Raji (cell line): Measurements from ENCODE around the gene ALDOB.

Experiments
- POLR2A ChIP-seq: IDR thresholded peaks from 2 replicates; pipeline ENCODE4 v1.6.1; 2011; ENCODE audit warnings: low read depth, low read length, control low read depth; ENCODE audit not compliant: insufficient read depth

Gene ALDOB

DNA sequence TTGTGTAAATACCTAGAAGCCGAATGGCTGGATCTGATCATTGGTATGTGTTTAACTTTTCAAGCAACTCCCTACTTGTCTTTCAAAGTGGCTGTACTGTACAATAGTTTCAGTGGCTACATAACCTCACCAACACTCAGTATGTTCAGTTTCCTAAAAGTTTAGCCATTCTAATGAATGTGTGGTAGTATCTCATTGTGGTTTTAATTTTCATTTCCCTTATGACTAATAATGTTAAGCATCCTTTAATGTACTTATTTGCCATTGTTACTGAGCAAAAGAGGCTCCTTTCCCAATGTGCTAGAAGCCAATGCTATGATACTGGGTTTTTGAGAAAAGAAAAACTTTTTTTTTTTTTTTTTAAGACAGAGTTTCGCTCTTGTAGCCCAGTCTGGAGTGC lies 27.8 kb upstream of the ALDOB start:
- TF ChIP-seq POLR2A: no peak

DNA sequence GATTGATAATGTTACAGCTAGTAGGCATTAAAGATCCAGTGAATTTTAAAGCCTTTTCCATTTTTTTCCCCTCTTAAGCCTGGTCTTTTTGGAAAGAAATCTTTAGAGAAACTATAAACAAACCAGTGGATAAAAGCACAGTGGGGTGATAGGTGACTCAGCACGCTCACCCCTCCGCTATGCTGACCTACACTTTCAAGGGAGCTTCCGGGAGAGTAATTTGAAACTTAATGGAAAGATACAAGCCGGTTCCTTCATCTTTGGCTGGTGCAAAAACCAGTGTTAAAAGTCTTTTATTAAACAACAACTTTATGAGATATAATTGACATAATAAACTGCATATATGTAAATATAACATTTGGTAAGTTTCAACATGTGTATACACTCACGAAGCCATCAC lies 27.0 kb upstream of the ALDOB start:
- no peak for TF ChIP-seq POLR2A

GRCh38 chr9:101460965-101461364 lies 25.4 kb upstream of the ALDOB start:
- TF ChIP-seq POLR2A: no peak

DNA sequence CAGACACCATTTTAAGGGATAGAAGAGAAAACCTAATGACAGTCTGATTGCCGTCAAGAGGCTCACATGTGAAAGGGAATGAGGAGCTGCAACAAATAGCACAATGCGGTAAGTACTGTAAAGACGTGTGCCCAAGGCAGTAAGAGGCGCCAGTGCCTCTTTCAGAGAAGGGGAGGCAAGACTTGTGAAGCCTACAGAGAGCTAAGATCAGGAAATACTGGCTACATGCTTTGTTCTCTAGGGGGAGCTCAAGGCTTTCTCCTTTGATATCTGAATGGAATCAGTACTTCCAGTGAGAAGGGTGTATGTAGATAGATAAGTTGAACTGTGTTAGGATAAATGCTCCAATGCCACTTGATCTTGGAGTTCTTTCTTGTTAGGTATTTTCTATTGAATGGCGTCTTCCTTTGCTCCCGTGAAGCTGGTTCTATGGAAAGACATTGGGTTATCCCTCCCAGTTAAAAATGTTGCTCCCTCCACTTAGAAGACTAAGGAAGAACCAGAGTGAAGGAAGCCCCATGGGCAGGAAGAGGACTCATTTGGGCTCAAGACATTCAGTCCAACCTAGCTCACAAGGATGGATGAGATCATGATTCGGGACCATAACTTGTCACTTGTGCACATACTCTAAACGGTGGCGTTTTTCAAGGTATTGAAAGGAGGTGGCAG lies 23.5 kb upstream of the ALDOB start:
- no peak for TF ChIP-seq POLR2A

DNA sequence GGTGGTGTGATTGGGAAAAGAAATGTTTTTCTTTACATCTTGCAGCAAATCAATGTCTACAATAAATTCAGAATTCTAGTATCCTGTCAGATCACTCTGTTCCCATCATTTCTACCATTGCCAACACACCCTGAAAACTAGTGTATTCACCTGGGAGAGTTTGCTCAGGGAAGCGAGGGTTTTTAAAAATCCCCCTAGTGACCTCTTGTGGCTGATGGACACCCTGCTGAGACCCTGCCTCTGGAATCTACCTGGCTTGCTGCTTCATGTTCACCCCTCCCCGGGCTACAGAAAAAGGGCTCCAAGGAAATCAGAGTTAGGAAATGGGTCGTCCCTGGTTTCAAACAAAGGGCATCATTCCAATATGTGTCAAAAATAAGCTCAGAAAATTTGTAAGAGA lies 21.4 kb upstream of the ALDOB start:
- no peak for TF ChIP-seq POLR2A

- no peak for TF ChIP-seq POLR2A
These were observed 20.2 kb upstream of the ALDOB start for GRCh38 chr9:101455656-101456240.

DNA sequence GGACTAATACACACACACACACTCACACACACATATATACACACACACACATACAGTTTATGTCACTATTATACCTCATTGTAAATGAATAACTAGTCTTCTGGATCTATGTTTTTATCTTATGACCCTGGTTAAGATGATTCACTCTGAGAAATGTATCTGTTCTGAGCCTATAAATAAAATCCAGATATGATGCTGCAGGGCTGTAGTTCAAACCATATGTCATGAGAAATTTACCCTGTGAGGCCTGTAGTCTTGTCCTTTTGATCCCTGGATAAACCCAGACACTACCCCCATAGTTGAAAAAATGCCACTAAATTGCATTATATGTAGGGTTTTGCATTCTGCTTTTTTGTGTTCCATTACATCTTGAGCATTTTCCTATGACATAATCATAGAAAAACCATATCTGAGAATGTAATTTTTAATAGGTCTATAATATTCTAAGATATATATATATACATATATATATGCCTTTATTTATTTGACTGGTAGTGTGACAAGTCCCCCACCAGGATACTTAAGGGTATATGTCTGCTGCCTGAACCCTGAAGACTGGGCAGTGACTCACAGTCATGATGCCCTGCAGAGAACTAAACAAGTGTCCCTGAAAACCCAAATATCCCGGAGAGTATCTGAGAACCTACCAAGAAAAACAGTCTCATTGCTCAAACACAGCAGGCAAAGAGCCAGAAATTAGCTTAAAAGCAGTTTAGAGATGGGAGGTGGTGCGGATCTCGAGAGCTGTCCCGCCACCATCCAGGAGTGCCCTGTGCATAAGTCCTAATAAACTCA lies 18.4 kb upstream of the ALDOB start:
- TF ChIP-seq POLR2A: no peak

DNA sequence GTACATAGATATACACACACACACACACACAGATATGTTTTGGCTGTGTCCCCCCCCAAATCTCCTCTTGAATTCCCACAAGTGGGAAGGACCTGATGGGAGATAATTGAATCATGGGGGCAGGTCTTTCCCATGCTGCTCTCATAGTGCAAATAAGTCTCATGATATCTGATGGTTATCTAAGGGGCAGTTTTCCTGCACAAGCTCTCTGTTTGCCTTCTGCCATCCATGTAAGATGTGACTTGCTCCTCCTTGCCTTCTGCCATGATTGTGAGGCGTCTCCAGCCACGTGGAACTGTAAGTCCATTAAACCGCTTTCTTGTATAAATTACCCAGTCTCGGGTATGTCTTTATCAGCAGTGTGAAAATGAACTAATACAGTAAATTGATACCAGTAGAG lies 15.9 kb upstream of the ALDOB start:
- no peak for TF ChIP-seq POLR2A

- TF ChIP-seq POLR2A: no peak
These were observed 15.4 kb upstream of the ALDOB start for GRCh38 chr9:101450931-101451330.

DNA sequence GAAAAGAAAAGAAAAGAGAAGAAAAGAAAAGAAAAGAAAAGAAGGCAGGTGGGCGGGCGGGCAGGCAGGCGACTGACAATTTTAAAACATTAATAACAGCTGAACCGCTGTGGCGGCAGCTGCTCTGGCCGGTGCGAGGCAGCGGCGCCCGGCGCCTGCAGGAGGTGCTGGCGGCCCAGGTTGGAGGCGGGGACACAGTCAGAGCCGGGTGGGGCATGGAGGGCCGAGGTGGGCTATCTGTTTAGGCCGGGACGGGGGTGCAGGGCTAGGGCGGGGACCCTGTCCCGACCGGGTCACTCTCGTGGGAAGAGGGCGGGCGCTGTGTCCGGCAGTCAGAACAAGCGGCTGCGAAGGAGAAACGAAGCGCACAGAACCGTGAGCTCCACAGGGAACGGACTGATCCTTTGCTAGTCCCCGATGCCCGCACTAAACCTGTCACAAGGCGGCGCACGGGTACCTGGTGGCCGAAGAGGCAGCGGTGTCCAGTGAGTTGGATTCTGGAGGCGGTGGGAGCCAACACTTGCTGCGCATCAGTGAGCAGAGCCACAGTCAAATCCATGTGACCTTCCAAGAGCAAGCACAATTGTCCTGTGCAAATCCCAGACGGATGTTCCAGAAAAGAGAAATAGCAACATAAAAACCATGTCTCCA lies 13.6 kb upstream of the ALDOB start:
- TF ChIP-seq POLR2A: no peak

DNA sequence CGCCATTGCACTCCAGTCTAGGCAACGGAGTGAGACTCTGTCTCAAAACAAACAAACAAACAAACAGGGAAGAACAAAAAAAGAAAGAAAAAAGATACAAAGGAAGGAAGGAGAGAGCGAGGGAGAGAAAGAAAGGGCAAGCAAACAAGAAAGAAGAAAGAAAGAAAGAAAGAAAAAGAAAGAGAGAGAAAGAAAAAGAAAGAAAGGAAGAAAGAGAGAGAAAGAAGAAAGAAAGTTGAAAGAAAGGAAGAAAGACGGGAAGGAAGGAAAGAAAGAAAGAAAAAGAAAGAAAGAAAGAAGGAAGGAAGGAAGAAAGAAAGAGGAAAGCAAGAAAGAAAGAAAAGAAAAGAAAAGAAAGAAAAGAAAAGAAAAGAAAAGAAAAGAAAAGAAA lies 13.1 kb upstream of the ALDOB start:
- no peak for TF ChIP-seq POLR2A

DNA sequence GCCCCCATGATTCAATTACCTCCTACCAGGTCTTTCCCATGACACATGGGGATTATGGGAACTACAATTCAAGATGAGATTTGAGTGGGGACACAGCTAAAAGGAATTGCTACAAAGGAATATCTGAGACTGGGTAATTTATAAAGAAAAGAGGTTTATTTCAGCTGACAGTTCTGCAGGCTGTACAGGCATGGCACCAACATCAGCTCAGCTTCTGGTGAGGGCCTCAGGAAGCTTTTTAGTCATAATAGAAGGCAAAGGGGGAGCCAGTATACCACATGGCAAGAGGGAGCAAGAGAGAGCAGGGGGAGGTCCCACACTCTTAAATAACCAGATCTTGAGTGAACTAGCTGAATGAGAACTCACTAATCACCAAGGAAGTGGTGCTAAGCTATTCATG lies 11.2 kb upstream of the ALDOB start:
- no peak for TF ChIP-seq POLR2A

- TF ChIP-seq POLR2A: no peak
These were observed 9.9 kb upstream of the ALDOB start for GRCh38 chr9:101445353-101446029.

GRCh38 chr9:101443364-101443771 lies 7.8 kb upstream of the ALDOB start:
- no peak for TF ChIP-seq POLR2A

DNA sequence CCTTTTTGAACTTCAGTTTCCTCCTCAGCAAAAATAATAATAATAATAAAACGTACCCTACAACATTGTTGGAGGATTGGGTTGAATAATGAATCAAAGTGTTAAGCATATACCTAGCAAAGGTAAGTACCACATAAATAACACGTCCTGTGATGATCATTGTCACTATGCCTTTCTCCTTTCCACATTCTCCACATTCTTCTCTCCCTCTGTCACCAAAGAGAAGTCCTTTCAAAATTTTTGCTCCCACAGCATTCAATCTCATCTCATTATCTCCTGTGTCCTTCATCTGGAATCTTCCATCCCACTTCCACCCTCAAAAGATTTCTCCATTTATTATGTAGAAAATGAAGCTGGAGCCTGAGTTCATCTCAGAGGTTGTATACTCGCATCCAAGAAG lies 7.2 kb upstream of the ALDOB start:
- no peak for TF ChIP-seq POLR2A
